Panc1 (cell line): Measurements from ENCODE around the gene PPP1R1A. TPM values are rescaled to one million over a fixed set of nuclear protein-coding genes. Genes with fewer than 3 reads are reported as not detected.

ENCODE experiments used
- ATAC-seq: fragments of 200-7000 bp; cut with Tn5 transposase; 2 replicates; pipeline ENCODE4 v1.9.1; 2020; ENCODE audit warnings: mild to moderate bottlenecking, moderate library complexity
- BruUV-seq: library from RNA; stranded (reverse); fragments of 400-500 nt; replicated peaks from 2 replicates; lab custom pipeline; 2021; lab: Mats Ljungman, UMichigan
- CTCF ChIA-PET: fragments of 300-600 bp; sonication (Branson Sonifier 250); formaldehyde crosslinking; loops from one replicate; lab custom pipeline; 2022; ENCODE audit warnings: antibody characterized with exemption; lab: Charles Lee
- POLR2A ChIA-PET: fragments of 300-600 bp; sonication (Branson Sonifier 250); formaldehyde crosslinking; loops from one replicate; lab custom pipeline; 2022; ENCODE audit warnings: antibody characterized with exemption; lab: Charles Lee
- DNase-seq: peaks from one replicate; pipeline ENCODE4 v3.0.0-alpha.2; 2010; ENCODE audit warnings: low read depth, low spot score
- H3K27ac ChIP-seq: 2 replicates; pipeline ENCODE4 v1.5.1; 2011; ENCODE audit warnings: mild to moderate bottlenecking, low read length, inconsistent platforms
- H3K27me3 ChIP-seq: fragments of 200-500 bp; sonication (Bioruptor generic); 2 replicates; pipeline ENCODE4 v1.6.0; 2014; ENCODE audit warnings: low read length, inconsistent platforms; ENCODE audit not compliant: control insufficient read depth, insufficient read depth
- H3K36me3 ChIP-seq: fragments of 200-500 bp; sonication (Bioruptor generic); 2 replicates; pipeline ENCODE4 v1.5.1; 2014; ENCODE audit warnings: inconsistent platforms, mild to moderate bottlenecking, low read length, moderate library complexity; ENCODE audit not compliant: control insufficient read depth, insufficient read depth
- H3K4me1 ChIP-seq: 2 replicates; pipeline ENCODE4 v1.5.1; 2011; ENCODE audit warnings: inconsistent platforms, mild to moderate bottlenecking, low read length, moderate library complexity; ENCODE audit not compliant: control insufficient read depth, insufficient read depth
- H3K4me3 ChIP-seq, 2 experiments: 2 replicates each; pipeline ENCODE4 v1.5.1; 2011 to 2012; ENCODE audit warnings: low read depth in 2 of 2, low read length in 2 of 2, mild to moderate bottlenecking in 2 of 2, inconsistent platforms in 1 of 2, moderate library complexity in 1 of 2
- H3K9me3 ChIP-seq: fragments of 200-500 bp; sonication (Bioruptor generic); 2 replicates; pipeline ENCODE4 v1.5.1; 2014; ENCODE audit warnings: low read depth, mild to moderate bottlenecking, inconsistent platforms, low read length, moderate library complexity; ENCODE audit not compliant: control insufficient read depth, insufficient read depth
- POLR2AphosphoS5 ChIP-seq: IDR thresholded peaks from 2 replicates; pipeline ENCODE4 v1.6.1; 2012; ENCODE audit warnings: mild to moderate bottlenecking, low read depth, low read length, moderate library complexity
- SIN3A ChIP-seq: IDR thresholded peaks from 2 replicates; pipeline ENCODE4 v1.6.1; 2012; ENCODE audit warnings: low read depth, mild to moderate bottlenecking, low read length, moderate library complexity, borderline replicate concordance; ENCODE audit not compliant: insufficient read depth
- TCF7L2 ChIP-seq: IDR thresholded peaks from 2 replicates; pipeline ENCODE4 v1.6.1; 2011; ENCODE audit warnings: mild to moderate bottlenecking, low read depth, low read length, inconsistent platforms
- in situ Hi-C: cut with HindIII; loops from 2 replicates; pipeline ENCODE4 v1.10.0; 2016; ENCODE audit warnings: low sequenced_read_pairs, low pct_unique_long_range_greater_than_20kb
- intact Hi-C: fragments of 100-400 bp; cut with micrococcal nuclease; formaldehyde crosslinking; loops from one replicate; pipeline ENCODE4 v1.10.0; 2022; ENCODE audit not compliant: unreplicated experiment
- total RNA-seq: library from RNA; stranded (reverse); gene quantifications from one replicate; pipeline ENCODE4 v1.2.1, GENCODE V29; 2021; ENCODE audit not compliant: unreplicated experiment
- TF ChIP-seq, protein P1 (sequence below), 2 experiments: IDR thresholded peaks; 2 replicates each; pipeline ENCODE4 v1.6.1; 2011 to 2012; ENCODE audit warnings: low read depth in 2 of 2, control low read depth in 1 of 2, low read length in 1 of 2, mild to moderate bottlenecking in 1 of 2, moderate library complexity in 1 of 2; ENCODE audit not compliant: insufficient read depth in 1 of 2
- TF ChIP-seq, protein P2 (sequence below): fragments of 450-650 bp; IDR thresholded peaks from 2 replicates; pipeline ENCODE4 v1.5.1; 2017; ENCODE audit warnings: mild to moderate bottlenecking

PPP1R1A gene
- total RNA-seq, 1 experiment from 2014 or later, result 0.23 TPM

- no TSS peak for BruUV-seq
- ChIA-PET CTCF (interaction anchor here (0.5 kb wide), 1 partner anchor 305 kb away, joined by 4 read pairs; the partner anchor contains the start of gene COPZ1), POLR2A (no interaction called here)
- in situ Hi-C loops, result no loop called here
- TF ChIP-seq, protein P1, sequence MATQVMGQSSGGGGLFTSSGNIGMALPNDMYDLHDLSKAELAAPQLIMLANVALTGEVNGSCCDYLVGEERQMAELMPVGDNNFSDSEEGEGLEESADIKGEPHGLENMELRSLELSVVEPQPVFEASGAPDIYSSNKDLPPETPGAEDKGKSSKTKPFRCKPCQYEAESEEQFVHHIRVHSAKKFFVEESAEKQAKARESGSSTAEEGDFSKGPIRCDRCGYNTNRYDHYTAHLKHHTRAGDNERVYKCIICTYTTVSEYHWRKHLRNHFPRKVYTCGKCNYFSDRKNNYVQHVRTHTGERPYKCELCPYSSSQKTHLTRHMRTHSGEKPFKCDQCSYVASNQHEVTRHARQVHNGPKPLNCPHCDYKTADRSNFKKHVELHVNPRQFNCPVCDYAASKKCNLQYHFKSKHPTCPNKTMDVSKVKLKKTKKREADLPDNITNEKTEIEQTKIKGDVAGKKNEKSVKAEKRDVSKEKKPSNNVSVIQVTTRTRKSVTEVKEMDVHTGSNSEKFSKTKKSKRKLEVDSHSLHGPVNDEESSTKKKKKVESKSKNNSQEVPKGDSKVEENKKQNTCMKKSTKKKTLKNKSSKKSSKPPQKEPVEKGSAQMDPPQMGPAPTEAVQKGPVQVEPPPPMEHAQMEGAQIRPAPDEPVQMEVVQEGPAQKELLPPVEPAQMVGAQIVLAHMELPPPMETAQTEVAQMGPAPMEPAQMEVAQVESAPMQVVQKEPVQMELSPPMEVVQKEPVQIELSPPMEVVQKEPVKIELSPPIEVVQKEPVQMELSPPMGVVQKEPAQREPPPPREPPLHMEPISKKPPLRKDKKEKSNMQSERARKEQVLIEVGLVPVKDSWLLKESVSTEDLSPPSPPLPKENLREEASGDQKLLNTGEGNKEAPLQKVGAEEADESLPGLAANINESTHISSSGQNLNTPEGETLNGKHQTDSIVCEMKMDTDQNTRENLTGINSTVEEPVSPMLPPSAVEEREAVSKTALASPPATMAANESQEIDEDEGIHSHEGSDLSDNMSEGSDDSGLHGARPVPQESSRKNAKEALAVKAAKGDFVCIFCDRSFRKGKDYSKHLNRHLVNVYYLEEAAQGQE (IDR thresholded peaks at IDR 0.05; ENCODE audit: insufficient read depth in 1 of 2, low read depth in 2 of 2, low read length in 1 of 2), result no peak
- TF ChIP-seq POLR2AphosphoS5 (no peak), TCF7L2 (no peak), SIN3A (no peak)
- TF ChIP-seq, protein P2, sequence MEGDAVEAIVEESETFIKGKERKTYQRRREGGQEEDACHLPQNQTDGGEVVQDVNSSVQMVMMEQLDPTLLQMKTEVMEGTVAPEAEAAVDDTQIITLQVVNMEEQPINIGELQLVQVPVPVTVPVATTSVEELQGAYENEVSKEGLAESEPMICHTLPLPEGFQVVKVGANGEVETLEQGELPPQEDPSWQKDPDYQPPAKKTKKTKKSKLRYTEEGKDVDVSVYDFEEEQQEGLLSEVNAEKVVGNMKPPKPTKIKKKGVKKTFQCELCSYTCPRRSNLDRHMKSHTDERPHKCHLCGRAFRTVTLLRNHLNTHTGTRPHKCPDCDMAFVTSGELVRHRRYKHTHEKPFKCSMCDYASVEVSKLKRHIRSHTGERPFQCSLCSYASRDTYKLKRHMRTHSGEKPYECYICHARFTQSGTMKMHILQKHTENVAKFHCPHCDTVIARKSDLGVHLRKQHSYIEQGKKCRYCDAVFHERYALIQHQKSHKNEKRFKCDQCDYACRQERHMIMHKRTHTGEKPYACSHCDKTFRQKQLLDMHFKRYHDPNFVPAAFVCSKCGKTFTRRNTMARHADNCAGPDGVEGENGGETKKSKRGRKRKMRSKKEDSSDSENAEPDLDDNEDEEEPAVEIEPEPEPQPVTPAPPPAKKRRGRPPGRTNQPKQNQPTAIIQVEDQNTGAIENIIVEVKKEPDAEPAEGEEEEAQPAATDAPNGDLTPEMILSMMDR, result no peak
- intact Hi-C loops, result no loop called here
- no peaks in the 10 kb centered on the region for H3K27me3 ChIP-seq
- no peaks in the 10 kb centered on the region for H3K36me3 ChIP-seq
- ATAC-seq (no peak), DNase-seq (no peak)
- no peak overlapping the region for H3K27ac ChIP-seq
- no peak overlapping the region for H3K4me3 ChIP-seq
- no peaks in the 10 kb centered on the region for H3K9me3 ChIP-seq
- H3K4me1 ChIP-seq, result no peaks in the 10 kb centered on the region
Measured at GRCh38 chr12:54629925-54630324, 41.5 kb upstream of the PPP1R1A start.

GRCh38 chr12:54628186-54628846 lies 39.9 kb upstream of the PPP1R1A start:
- Histone ChIP-seq H3K4me3 (no peak overlapping the region), H3K4me1 (no peaks in the 10 kb centered on the region), H3K36me3 (no peaks in the 10 kb centered on the region), H3K27me3 (peaks cover 9% of the 10 kb centered on the region), H3K27ac (no peak overlapping the region), H3K9me3 (no peaks in the 10 kb centered on the region)
- DNase-seq, result no peak
- no TSS peak for BruUV-seq
- ATAC-seq, result no peak
- TF ChIP-seq SIN3A (no peak), POLR2AphosphoS5 (no peak), TCF7L2 (no peak)
- TF ChIP-seq, protein P2, result no peak
- TF ChIP-seq, protein P1 (IDR thresholded peaks at IDR 0.05; ENCODE audit: insufficient read depth in 1 of 2, low read depth in 2 of 2, low read length in 1 of 2), result no peak
- CTCF ChIA-PET, result no interaction called here
- in situ Hi-C loops, result no loop called here
- intact Hi-C loops, result no loop called here
- POLR2A ChIA-PET, result no interaction called here
